ENCODE data around the gene TLR8. TPM values are rescaled to one million over a fixed set of nuclear protein-coding genes. Genes with fewer than 3 reads are reported as not detected.

The TLR8 gene
- total RNA-seq, 4 donors from 2014 or later = 0.22 to 3.1 (median 1.9) TPM; not detected in 1

- TF ChIP-seq POLR2A (IDR thresholded peaks at IDR 0.05) (no peak), CTCF (IDR thresholded peaks at IDR 0.05) (no peak)
- H3K36me3 ChIP-seq = no peaks in the 10 kb centered on the region
Measured at GRCh38 chrX:12878536-12878935, 27.9 kb upstream of the TLR8 start.

GRCh38 chrX:12881914-12882313 is 24.5 kb upstream of the TLR8 start:
- H3K27me3 ChIP-seq = no peaks in the 10 kb centered on the region
- 74 to 80% methylated on average over 2 of the region's 2 CpGs for WGBS, 2 donors
- H3K36me3 ChIP-seq = no peaks in the 10 kb centered on the region
- intact Hi-C loops (cut with DNase I) = no loop called here
- TF ChIP-seq POLR2A (IDR thresholded peaks at IDR 0.05) = no peak
- no peak for TF ChIP-seq CTCF (IDR thresholded peaks at IDR 0.05)
- H3K4me1 ChIP-seq = no peaks in the 10 kb centered on the region
- no peak overlapping the region for H3K27ac ChIP-seq
- H3K9me3 ChIP-seq = no peaks in the 10 kb centered on the region
- H3K4me3 ChIP-seq = no peak overlapping the region
- DNase-seq = no peak

More at GRCh38 chrX:12878536-12878935, 27.9 kb upstream of the TLR8 start:
- Histone ChIP-seq H3K9me3 (no peaks in the 10 kb centered on the region), H3K27me3 (no peaks in the 10 kb centered on the region), H3K27ac (no peak overlapping the region), H3K4me3 (no peak overlapping the region), H3K4me1 (no peaks in the 10 kb centered on the region)
- 17 to 40% methylated on average over 1 of the region's 1 CpG for WGBS, 2 donors
- intact Hi-C loops (cut with DNase I) = no loop called here
- no peak for DNase-seq

GRCh38 chrX:12885508-12885907 is 20.9 kb upstream of the TLR8 start:
- Histone ChIP-seq H3K9me3 (no peaks in the 10 kb centered on the region), H3K4me1 (no peaks in the 10 kb centered on the region), H3K27ac (no peak overlapping the region), H3K4me3 (no peak overlapping the region), H3K27me3 (no peaks in the 10 kb centered on the region), H3K36me3 (no peaks in the 10 kb centered on the region)
- TF ChIP-seq POLR2A (IDR thresholded peaks at IDR 0.05) = no peak
- no peak for TF ChIP-seq CTCF (IDR thresholded peaks at IDR 0.05)
- intact Hi-C loops (cut with DNase I) = no loop called here
- no peak for DNase-seq
- 68 to 90% methylated on average over 2 to 5 of the region's 5 CpGs for WGBS, 2 donors

- TF ChIP-seq CTCF (IDR thresholded peaks at IDR 0.05) (no peak), POLR2A (IDR thresholded peaks at IDR 0.05) (no peak)
- H3K36me3 ChIP-seq = no peaks in the 10 kb centered on the region
- 80 to 82% methylated on average over 3 of the region's 3 CpGs for WGBS, 2 donors
- H3K4me3 ChIP-seq = no peak overlapping the region
- H3K27ac ChIP-seq = no peak overlapping the region
- H3K9me3 ChIP-seq = no peaks in the 10 kb centered on the region
- DNase-seq = no peak
- no peaks in the 10 kb centered on the region for H3K4me1 ChIP-seq
- intact Hi-C loops (cut with DNase I) = no loop called here
- no peaks in the 10 kb centered on the region for H3K27me3 ChIP-seq
Measured at GRCh38 chrX:12886545-12886944, 19.9 kb upstream of the TLR8 start.

- Histone ChIP-seq H3K4me1 (no peaks in the 10 kb centered on the region), H3K4me3 (no peak overlapping the region), H3K36me3 (no peaks in the 10 kb centered on the region), H3K27ac (no peak overlapping the region), H3K27me3 (no peaks in the 10 kb centered on the region), H3K9me3 (no peaks in the 10 kb centered on the region)
- no peak for TF ChIP-seq CTCF (IDR thresholded peaks at IDR 0.05)
- TF ChIP-seq POLR2A (IDR thresholded peaks at IDR 0.05) = no peak
- WGBS, 2 donors = 70 to 82% methylated on average over 1 to 2 of the region's 2 CpGs
- intact Hi-C loops (cut with DNase I) = no loop called here
- DNase-seq = no peak
Measured at GRCh38 chrX:12887141-12887540, 19.3 kb upstream of the TLR8 start.
